GM18870 (cell line): ENCODE measurements around the gene BRAF.
"Not testable (repeated sequence)": the region's sequence is repeated elsewhere in the genome, so short reads cannot be mapped to it uniquely, and the experiment has no call there.

Source experiments
- ATAC-seq: cut with Tn5 transposase; IDR thresholded peaks from one replicate; pipeline ENCODE4 v1.9.1; 2021; ENCODE audit warnings: moderate library complexity; ENCODE audit not compliant: unreplicated experiment

Gene BRAF

GRCh38 chr7:140684066-140684950, 240.4 kb downstream of the BRAF start:
- ATAC-seq = no peak

GRCh38 chr7:140683657-140684056, 241.1 kb downstream of the BRAF start:
- ATAC-seq = no peak

GRCh38 chr7:140681766-140682165, 243.0 kb downstream of the BRAF start:
- ATAC-seq = no peak

GRCh38 chr7:140680886-140681285, 243.8 kb downstream of the BRAF start:
- no peak for ATAC-seq

- ATAC-seq = no peak
Observed at GRCh38 chr7:140679186-140679585, 245.5 kb downstream of the BRAF start.

- ATAC-seq = no peak
Observed at GRCh38 chr7:140678816-140679130, 246.0 kb downstream of the BRAF start.

GRCh38 chr7:140678081-140678815, 246.5 kb downstream of the BRAF start:
- no peak for ATAC-seq

GRCh38 chr7:140677496-140677895, 247.2 kb downstream of the BRAF start:
- no peak for ATAC-seq

GRCh38 chr7:140676956-140677355, 247.8 kb downstream of the BRAF start:
- ATAC-seq = not testable (repeated sequence)

- peak; percentile 56 for ATAC-seq
Observed at GRCh38 chr7:140676306-140676705, 248.4 kb downstream of the BRAF start.

GRCh38 chr7:140675726-140676125, 249.0 kb downstream of the BRAF start:
- no peak for ATAC-seq

GRCh38 chr7:140674899-140675701, 249.6 kb downstream of the BRAF start:
- no peak for ATAC-seq

GRCh38 chr7:140674356-140674800, 250.4 kb downstream of the BRAF start:
- no peak for ATAC-seq

- no peak for ATAC-seq
Observed at GRCh38 chr7:140673774-140674155, 251.0 kb downstream of the BRAF start.

- ATAC-seq = no peak
Observed at GRCh38 chr7:140673063-140673773, 251.5 kb downstream of the BRAF start.

- no peak for ATAC-seq
Observed at GRCh38 chr7:140672382-140673062, 252.2 kb downstream of the BRAF start, which contains the start of gene ADCK2. Gene ADCK2 (plus strand): TSS chr7:140672945. CDS start chr7:140673331, 386 bp downstream.

GRCh38 chr7:140671966-140672365, 252.8 kb downstream of the BRAF start:
- no peak for ATAC-seq

GRCh38 chr7:140670343-140670935, 254.3 kb downstream of the BRAF start:
- no peak for ATAC-seq

- not testable (repeated sequence) for ATAC-seq
Observed at GRCh38 chr7:140669862-140670261, 254.9 kb downstream of the BRAF start.

- ATAC-seq = no peak
Observed at GRCh38 chr7:140669352-140669751, 255.4 kb downstream of the BRAF start.
